ENCODE measurements around the gene SPACDR. TPM values are rescaled to one million over a fixed set of nuclear protein-coding genes. Genes with fewer than 3 reads are reported as not detected.
"Not testable (repeated sequence)": the region's sequence is repeated elsewhere in the genome, so short reads cannot be mapped to it uniquely, and the experiment has no call there.

SPACDR gene
- polyA plus RNA-seq, 1 donor (not counting 4 experiments of a cell fraction or from before 2014, with no cell fraction given): 0.37 TPM

- no peak overlapping the region for H2AFZ ChIP-seq (ENCODE audit: control insufficient read depth, low read length)
- DNase-seq (ENCODE audit: low read depth, low spot score): no peak
- H3K4me2 ChIP-seq (ENCODE audit: control insufficient read depth, extremely low read depth, insufficient read depth, low read depth, low read length): no peak overlapping the region
- no peak overlapping the region for H3K9ac ChIP-seq (ENCODE audit: control insufficient read depth, extremely low read depth, insufficient read depth, low read length)
- no peaks in the 10 kb centered on the region for H3K4me1 ChIP-seq (ENCODE audit: control insufficient read depth, extremely low read depth, insufficient read depth, low read length)
- H3K9me3 ChIP-seq (ENCODE audit: control insufficient read depth, low read depth, low read length): no peaks in the 10 kb centered on the region
- H3K4me3 ChIP-seq (ENCODE audit: control insufficient read depth in 2 of 3, extremely low read depth in 1 of 3, insufficient read depth in 2 of 3, low read depth in 1 of 3, low read length in 3 of 3): no peak overlapping the region
- H3K9me1 ChIP-seq (ENCODE audit: control insufficient read depth, extremely low read depth, insufficient read depth, low read length): no peaks in the 10 kb centered on the region
- no peaks in the 10 kb centered on the region for H3K79me2 ChIP-seq (ENCODE audit: control insufficient read depth, insufficient read depth, low read length)
- dilution Hi-C loops (cut with MboI; ENCODE audit: extremely low pct_ligation_motif_present, low sequenced_read_pairs): no loop called here
- H3K27me3 ChIP-seq (ENCODE audit: control insufficient read depth, extremely low read depth, insufficient read depth, low read length): no peaks in the 10 kb centered on the region
- TF ChIP-seq CTCF (optimal IDR thresholded peaks at IDR 0.05 in 1 of 3, IDR thresholded peaks at IDR 0.05 in 1 of 3, conservative IDR thresholded peaks at IDR 0.05 in 1 of 3; ENCODE audit: extremely low read depth in 1 of 3, insufficient read depth in 2 of 3, low read length in 3 of 3) (no peak), EZH2 (IDR thresholded peaks at IDR 0.05; ENCODE audit: low read length) (no peak)
- H3K27ac ChIP-seq (ENCODE audit: control insufficient read depth, insufficient read depth, low read length): no peak overlapping the region
- peaks cover 0 to 6% of the 10 kb centered on the region in 2 experiments for H3K36me3 ChIP-seq (ENCODE audit: control insufficient read depth in 2 of 2, extremely low read depth in 1 of 2, insufficient read depth in 2 of 2, low read length in 2 of 2)
- no peaks in the 10 kb centered on the region for H4K20me1 ChIP-seq (ENCODE audit: control insufficient read depth, extremely low read depth, insufficient read depth, low read length)
- FAIRE-seq: no peak
These were observed 7.5 kb downstream of the SPACDR start for GRCh38 chr7:100456562-100456961.

- H3K4me1 ChIP-seq (ENCODE audit: control insufficient read depth, extremely low read depth, insufficient read depth, low read length): peaks cover 3% of the 10 kb centered on the region
- dilution Hi-C loops (cut with MboI; ENCODE audit: extremely low pct_ligation_motif_present, low sequenced_read_pairs): no loop called here
- TF ChIP-seq CTCF (optimal IDR thresholded peaks at IDR 0.05 in 1 of 3, IDR thresholded peaks at IDR 0.05 in 1 of 3, conservative IDR thresholded peaks at IDR 0.05 in 1 of 3; ENCODE audit: extremely low read depth in 1 of 3, insufficient read depth in 2 of 3, low read length in 3 of 3): no peak
- no peak for TF ChIP-seq EZH2 (IDR thresholded peaks at IDR 0.05; ENCODE audit: low read length)
- H3K27me3 ChIP-seq (ENCODE audit: control insufficient read depth, extremely low read depth, insufficient read depth, low read length): no peaks in the 10 kb centered on the region
- H3K4me3 ChIP-seq (ENCODE audit: control insufficient read depth in 2 of 3, extremely low read depth in 1 of 3, insufficient read depth in 2 of 3, low read depth in 1 of 3, low read length in 3 of 3): no peak overlapping the region
- no peak overlapping the region for H3K27ac ChIP-seq (ENCODE audit: control insufficient read depth, insufficient read depth, low read length)
- H3K9me3 ChIP-seq (ENCODE audit: control insufficient read depth, low read depth, low read length): no peaks in the 10 kb centered on the region
- no peaks in the 10 kb centered on the region for H3K9me1 ChIP-seq (ENCODE audit: control insufficient read depth, extremely low read depth, insufficient read depth, low read length)
- H2AFZ ChIP-seq (ENCODE audit: control insufficient read depth, low read length): no peak overlapping the region
- DNase-seq (ENCODE audit: low read depth, low spot score) (no peak), FAIRE-seq (no peak)
- H3K9ac ChIP-seq (ENCODE audit: control insufficient read depth, extremely low read depth, insufficient read depth, low read length): no peak overlapping the region
- H3K79me2 ChIP-seq (ENCODE audit: control insufficient read depth, insufficient read depth, low read length): no peaks in the 10 kb centered on the region
- H3K4me2 ChIP-seq (ENCODE audit: control insufficient read depth, extremely low read depth, insufficient read depth, low read depth, low read length): no peak overlapping the region
- H4K20me1 ChIP-seq (ENCODE audit: control insufficient read depth, extremely low read depth, insufficient read depth, low read length): no peaks in the 10 kb centered on the region
- no peaks in the 10 kb centered on the region for H3K36me3 ChIP-seq (ENCODE audit: control insufficient read depth in 2 of 2, extremely low read depth in 1 of 2, insufficient read depth in 2 of 2, low read length in 2 of 2)
These were observed 8.9 kb downstream of the SPACDR start for GRCh38 chr7:100455206-100455605.

- H2AFZ ChIP-seq (ENCODE audit: control insufficient read depth, low read length); H3K27ac ChIP-seq (ENCODE audit: control insufficient read depth, insufficient read depth, low read length); H3K4me1 ChIP-seq (ENCODE audit: control insufficient read depth, extremely low read depth, insufficient read depth, low read length); H3K9ac ChIP-seq (ENCODE audit: control insufficient read depth, extremely low read depth, insufficient read depth, low read length); dilution Hi-C loops (cut with MboI; ENCODE audit: extremely low pct_ligation_motif_present, low sequenced_read_pairs); DNase-seq (ENCODE audit: low read depth, low spot score); H3K9me1 ChIP-seq (ENCODE audit: control insufficient read depth, extremely low read depth, insufficient read depth, low read length); H3K4me3 ChIP-seq (ENCODE audit: control insufficient read depth in 2 of 3, extremely low read depth in 1 of 3, insufficient read depth in 2 of 3, low read depth in 1 of 3, low read length in 3 of 3); H3K9me3 ChIP-seq (ENCODE audit: control insufficient read depth, low read depth, low read length); H3K4me2 ChIP-seq (ENCODE audit: control insufficient read depth, extremely low read depth, insufficient read depth, low read depth, low read length); H3K36me3 ChIP-seq (ENCODE audit: control insufficient read depth in 2 of 2, extremely low read depth in 1 of 2, insufficient read depth in 2 of 2, low read length in 2 of 2); FAIRE-seq; H3K27me3 ChIP-seq (ENCODE audit: control insufficient read depth, extremely low read depth, insufficient read depth, low read length); H3K79me2 ChIP-seq (ENCODE audit: control insufficient read depth, insufficient read depth, low read length); H4K20me1 ChIP-seq (ENCODE audit: control insufficient read depth, extremely low read depth, insufficient read depth, low read length): not testable (repeated sequence)
These were observed 10.2 kb downstream of the SPACDR start for GRCh38 chr7:100453854-100454253.

All from keratinocyte (primary cell).